ENCODE data around the gene DEFB124. TPM values are rescaled to one million over a fixed set of nuclear protein-coding genes. Genes with fewer than 3 reads are reported as not detected.

The DEFB124 gene
- total RNA-seq, 1 experiment from 2014 or later = not detected

GRCh38 chr20:31497838-31498540, 23.1 kb upstream of the DEFB124 start:
- Mint-ChIP-seq H3K4me1 (no peaks in the 10 kb centered on the region), H3K27me3 (ENCODE audit: low read depth) (peaks cover 12% of the 10 kb centered on the region), H3K27ac (no peak overlapping the region), H3K4me3 (no peak overlapping the region), H3K9me3 (peaks cover 70 to 94% of the 10 kb centered on the region in 2 experiments), H3K36me3 (ENCODE audit: insufficient read depth in 1 of 3, low read depth in 3 of 3) (peaks cover 0 to 26% (median 0%) of the 10 kb centered on the region in 3 experiments; a peak in 3 of 7 replicates)
- Histone ChIP-seq H2BK12ac (ENCODE audit: insufficient read length, low read depth, low read length) (no peak overlapping the region), H3T11ph (ENCODE audit: low read length) (no peak overlapping the region), H3K23me2 (ENCODE audit: insufficient read length, low read depth, low read length, poor library complexity, severe bottlenecking) (no peaks in the 10 kb centered on the region), H2BK5ac (ENCODE audit: insufficient read length, low read length) (no peak overlapping the region), H3K79me2 (ENCODE audit: insufficient read depth, low read length) (no peaks in the 10 kb centered on the region), H3K4me2 (ENCODE audit: insufficient read depth, insufficient read length, low read length) (no peak overlapping the region), H3K79me1 (ENCODE audit: insufficient read depth, low read depth, low read length, poor library complexity, severe bottlenecking) (no peaks in the 10 kb centered on the region), H3K4me1 (ENCODE audit: insufficient read depth, low read length) (no peaks in the 10 kb centered on the region), H4K20me1 (ENCODE audit: control insufficient read depth, insufficient read depth, insufficient read length) (no peaks in the 10 kb centered on the region), H3K27me3 (ENCODE audit: insufficient read depth, low read length) (no peaks in the 10 kb centered on the region), H3K18ac (ENCODE audit: insufficient read length, low read depth, low read length) (no peak overlapping the region), H2AK5ac (ENCODE audit: insufficient read length, low read length) (no peak overlapping the region), H4K5ac (ENCODE audit: insufficient read length, low read depth, low read length) (no peak overlapping the region), H4K8ac (replicated peaks; ENCODE audit: insufficient read length, low read depth, low read length) (no peak overlapping the region), H3K23ac (ENCODE audit: insufficient read length, low read depth, low read length) (no peak overlapping the region), H3K4ac (ENCODE audit: low read depth, low read length) (no peak overlapping the region), H3K14ac (ENCODE audit: insufficient read depth, low read length) (no peak overlapping the region), H2AFZ (ENCODE audit: low read length) (no peak overlapping the region), H4K91ac (ENCODE audit: insufficient read length, low read depth, low read length) (no peak overlapping the region), H3K9ac (ENCODE audit: extremely low read depth, insufficient read length, low read length) (no peak overlapping the region), H3K56ac (ENCODE audit: insufficient read length, low read depth, low read length) (no peak overlapping the region), H3K27ac (ENCODE audit: insufficient read length, low read depth, low read length) (no peak overlapping the region), H2BK20ac (ENCODE audit: low read depth, low read length, poor library complexity, severe bottlenecking) (no peak overlapping the region), H3K9me3 (ENCODE audit: control insufficient read depth, low read depth, low read length) (peaks cover 33% of the 10 kb centered on the region), H2BK120ac (ENCODE audit: low read depth, low read length, poor library complexity, severe bottlenecking) (no peak overlapping the region), H2BK15ac (ENCODE audit: low read depth, low read length) (no peak overlapping the region)
- no peak for TF ChIP-seq CTCF (conservative IDR thresholded peaks at IDR 0.05)
- DNase-seq = no peak
- no CpG with 5 or more reads among the region's 6 CpGs for WGBS (ENCODE audit: extremely low coverage, insufficient read length, low lambda C conversion rate)
